K562 (cell line): Measurements from ENCODE around the gene MLKL. TPM values are rescaled to one million over a fixed set of nuclear protein-coding genes. Genes with fewer than 3 reads are reported as not detected.
A peak's percentile ranks its signal among the peaks of the same experiment; 100 is the strongest.

Source experiments
- ARID1B ChIP-seq: fragments of 450-650 bp; IDR thresholded peaks from 2 replicates; pipeline ENCODE4 v1.6.1; 2016; ENCODE audit warnings: antibody characterized with exemption, mild to moderate bottlenecking, inconsistent platforms
- BACH1 ChIP-seq: fragments of 200-800 bp; sonication (Bioruptor generic); IDR thresholded peaks from 2 replicates; pipeline ENCODE4 v1.6.1; 2016; ENCODE audit warnings: missing genetic modification characterization, missing compliant biosample characterization
- CBFA2T3 ChIP-seq: fragments of 450-650 bp; IDR thresholded peaks from 2 replicates; pipeline ENCODE4 v1.6.1; 2017
- CREB3L1 ChIP-seq: fragments of 450-650 bp; IDR thresholded peaks from 2 replicates; pipeline ENCODE4 v1.6.1; 2014; ENCODE audit warnings: low read depth, mild to moderate bottlenecking, moderate library complexity, borderline replicate concordance
- CREB5 ChIP-seq: fragments of 250-450 bp; sonication (Bioruptor Pico); IDR thresholded peaks from 2 replicates; pipeline ENCODE4 v1.5.0; 2020; ENCODE audit warnings: mild to moderate bottlenecking
- GATAD2B ChIP-seq: fragments of 450-650 bp; IDR thresholded peaks from 2 replicates; pipeline ENCODE4 v1.6.1; 2017; ENCODE audit warnings: mild to moderate bottlenecking, borderline replicate concordance
- HEY1 ChIP-seq: fragments of 250-450 bp; sonication (Bioruptor Pico); IDR thresholded peaks from 2 replicates; pipeline ENCODE4 v1.5.0; 2020; ENCODE audit warnings: mild to moderate bottlenecking, moderate library complexity, borderline replicate concordance
- MLLT1 ChIP-seq, 2 experiments: fragments of 450-650 bp; IDR thresholded peaks; 2 replicates each; pipeline ENCODE4 v1.6.1; 2016
- PCBP1 ChIP-seq: fragments of 200-400 bp; formaldehyde crosslinking; IDR thresholded peaks from 2 replicates; pipeline ENCODE4 v1.6.1; 2018; ENCODE audit warnings: mild to moderate bottlenecking, low read depth, low read length; ENCODE audit not compliant: poor library complexity, severe bottlenecking
- PML ChIP-seq: IDR thresholded peaks from 2 replicates; pipeline ENCODE4 v1.6.1; 2012; ENCODE audit warnings: low read length, inconsistent platforms
- POLR2H ChIP-seq: IDR thresholded peaks from 2 replicates; pipeline ENCODE4 v1.6.1; 2016; ENCODE audit warnings: missing genetic modification characterization, low read depth, mild to moderate bottlenecking, control low read depth, missing compliant biosample characterization, moderate library complexity
- PURB ChIP-seq: sonication (generic); formaldehyde crosslinking; IDR thresholded peaks from 2 replicates; pipeline ENCODE4 v1.9.0; 2021; ENCODE audit warnings: low read depth, mild to moderate bottlenecking, missing genetic modification reagents
- SP1 ChIP-seq: sonication (generic); formaldehyde crosslinking; IDR thresholded peaks from 2 replicates; pipeline ENCODE4 v1.8.1; 2022; ENCODE audit warnings: mild to moderate bottlenecking, missing genetic modification reagents
- ZSCAN32 ChIP-seq: fragments of 450-650 bp; formaldehyde crosslinking; IDR thresholded peaks from 2 replicates; pipeline ENCODE4 v1.4.0; 2020; ENCODE audit warnings: mild to moderate bottlenecking, moderate library complexity
- polyA plus RNA-seq, 8 experiments: library from polyadenylated mRNA; depleted of rRNA in 4 of 8; stranded (reverse) in 5 of 8; unstranded in 3 of 8; fragments of >200 nt; fragmentation: Nextera tagmentation in 2 of 8; fragmentation: Illumina TruSeq in 1 of 8; extraction: Ambion mirVana in 2 of 8; extraction: Trizol in 1 of 8; gene quantifications; 2 replicates each; pipeline versions ENCODE4 v1.2.1 to v1.2.3, GENCODE V29; 2011 to 2014; ENCODE audit warnings: inconsistent platforms in 1 of 8, missing spikeins in 1 of 8
- total RNA-seq, 7 experiments: library from RNA; depleted of rRNA in 6 of 7; stranded (reverse); fragments of >200 nt in 6 of 7; fragmentation: Illumina TruSeq in 2 of 7; extraction: Trizol in 2 of 7; gene quantifications; 2 replicates each; pipeline versions ENCODE4 v1.2.1 to v1.2.3, GENCODE V29; 2011 to 2021; ENCODE audit warnings: low replicate concordance in 1 of 7
- TF ChIP-seq, protein P1 (sequence below): fragments of 450-650 bp; IDR thresholded peaks from 2 replicates; pipeline ENCODE4 v1.6.1; 2016; ENCODE audit warnings: low read depth

The MLKL gene
- total and polyA plus RNA-seq, 9 of the 15 experiments (the other 6 are each of a cell fraction or from before 2014, with no cell fraction given), result 1.6 to 6.1 (median 4.8) TPM

DNA sequence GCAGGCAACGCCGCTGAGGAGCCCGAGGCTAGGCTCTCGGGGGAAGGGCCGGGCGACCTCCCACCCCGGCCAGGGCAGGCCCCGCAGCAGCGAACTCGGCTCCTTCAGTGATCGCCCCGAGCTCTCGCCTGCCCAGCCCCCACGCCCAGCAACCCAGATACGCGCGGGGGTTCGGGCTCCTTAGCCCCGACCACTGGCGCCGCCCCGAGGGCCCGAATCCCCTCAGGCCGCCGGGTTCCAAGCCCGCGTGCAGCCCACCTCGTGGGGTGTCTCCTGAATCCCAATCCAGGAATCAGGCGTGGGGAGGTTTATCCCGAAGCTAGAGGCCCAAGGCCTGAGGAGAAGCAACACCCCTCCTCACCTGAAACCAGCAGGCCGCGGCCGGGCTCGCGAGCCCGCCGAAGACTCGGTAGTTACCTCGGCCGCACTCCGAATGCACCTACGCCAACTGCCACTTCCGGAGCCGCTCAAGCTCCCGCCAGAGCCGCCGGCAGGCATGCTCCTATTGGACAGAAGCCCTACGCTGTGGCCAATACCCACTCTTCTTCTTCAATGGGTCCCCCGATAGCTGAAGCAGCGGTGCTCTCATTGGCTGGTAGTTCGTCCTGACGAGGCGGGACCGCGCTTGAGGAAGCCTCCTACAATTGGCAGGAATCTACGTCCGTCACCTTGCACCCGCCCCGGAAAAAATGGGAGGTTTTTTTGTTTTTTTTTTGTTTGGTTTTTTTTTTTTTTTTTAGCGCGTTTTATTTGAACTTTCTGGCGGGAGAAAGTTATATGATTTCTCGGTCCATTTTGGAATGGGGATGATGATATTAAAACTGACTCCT, 34.0 kb downstream of the MLKL start, which contains the start of gene RFWD3 (continued):
- TF ChIP-seq HEY1 (CRISPR knock-in tag), result no peak
- no peak for TF ChIP-seq GATAD2B
- no peak for TF ChIP-seq CREB5 (CRISPR knock-in tag)
- no peak for TF ChIP-seq ARID1B
- no peak for TF ChIP-seq ZSCAN32 (CRISPR knock-in tag)
- TF ChIP-seq CREB3L1, result peak; percentile 77; the same call in 1 of the 2 replicates
- TF ChIP-seq MLLT1 (IDR thresholded peaks at IDR 0.05), result peak in 1 of 2 experiments; percentile 98; a peak in 2 of 4 replicates
- TF ChIP-seq, protein P1, sequence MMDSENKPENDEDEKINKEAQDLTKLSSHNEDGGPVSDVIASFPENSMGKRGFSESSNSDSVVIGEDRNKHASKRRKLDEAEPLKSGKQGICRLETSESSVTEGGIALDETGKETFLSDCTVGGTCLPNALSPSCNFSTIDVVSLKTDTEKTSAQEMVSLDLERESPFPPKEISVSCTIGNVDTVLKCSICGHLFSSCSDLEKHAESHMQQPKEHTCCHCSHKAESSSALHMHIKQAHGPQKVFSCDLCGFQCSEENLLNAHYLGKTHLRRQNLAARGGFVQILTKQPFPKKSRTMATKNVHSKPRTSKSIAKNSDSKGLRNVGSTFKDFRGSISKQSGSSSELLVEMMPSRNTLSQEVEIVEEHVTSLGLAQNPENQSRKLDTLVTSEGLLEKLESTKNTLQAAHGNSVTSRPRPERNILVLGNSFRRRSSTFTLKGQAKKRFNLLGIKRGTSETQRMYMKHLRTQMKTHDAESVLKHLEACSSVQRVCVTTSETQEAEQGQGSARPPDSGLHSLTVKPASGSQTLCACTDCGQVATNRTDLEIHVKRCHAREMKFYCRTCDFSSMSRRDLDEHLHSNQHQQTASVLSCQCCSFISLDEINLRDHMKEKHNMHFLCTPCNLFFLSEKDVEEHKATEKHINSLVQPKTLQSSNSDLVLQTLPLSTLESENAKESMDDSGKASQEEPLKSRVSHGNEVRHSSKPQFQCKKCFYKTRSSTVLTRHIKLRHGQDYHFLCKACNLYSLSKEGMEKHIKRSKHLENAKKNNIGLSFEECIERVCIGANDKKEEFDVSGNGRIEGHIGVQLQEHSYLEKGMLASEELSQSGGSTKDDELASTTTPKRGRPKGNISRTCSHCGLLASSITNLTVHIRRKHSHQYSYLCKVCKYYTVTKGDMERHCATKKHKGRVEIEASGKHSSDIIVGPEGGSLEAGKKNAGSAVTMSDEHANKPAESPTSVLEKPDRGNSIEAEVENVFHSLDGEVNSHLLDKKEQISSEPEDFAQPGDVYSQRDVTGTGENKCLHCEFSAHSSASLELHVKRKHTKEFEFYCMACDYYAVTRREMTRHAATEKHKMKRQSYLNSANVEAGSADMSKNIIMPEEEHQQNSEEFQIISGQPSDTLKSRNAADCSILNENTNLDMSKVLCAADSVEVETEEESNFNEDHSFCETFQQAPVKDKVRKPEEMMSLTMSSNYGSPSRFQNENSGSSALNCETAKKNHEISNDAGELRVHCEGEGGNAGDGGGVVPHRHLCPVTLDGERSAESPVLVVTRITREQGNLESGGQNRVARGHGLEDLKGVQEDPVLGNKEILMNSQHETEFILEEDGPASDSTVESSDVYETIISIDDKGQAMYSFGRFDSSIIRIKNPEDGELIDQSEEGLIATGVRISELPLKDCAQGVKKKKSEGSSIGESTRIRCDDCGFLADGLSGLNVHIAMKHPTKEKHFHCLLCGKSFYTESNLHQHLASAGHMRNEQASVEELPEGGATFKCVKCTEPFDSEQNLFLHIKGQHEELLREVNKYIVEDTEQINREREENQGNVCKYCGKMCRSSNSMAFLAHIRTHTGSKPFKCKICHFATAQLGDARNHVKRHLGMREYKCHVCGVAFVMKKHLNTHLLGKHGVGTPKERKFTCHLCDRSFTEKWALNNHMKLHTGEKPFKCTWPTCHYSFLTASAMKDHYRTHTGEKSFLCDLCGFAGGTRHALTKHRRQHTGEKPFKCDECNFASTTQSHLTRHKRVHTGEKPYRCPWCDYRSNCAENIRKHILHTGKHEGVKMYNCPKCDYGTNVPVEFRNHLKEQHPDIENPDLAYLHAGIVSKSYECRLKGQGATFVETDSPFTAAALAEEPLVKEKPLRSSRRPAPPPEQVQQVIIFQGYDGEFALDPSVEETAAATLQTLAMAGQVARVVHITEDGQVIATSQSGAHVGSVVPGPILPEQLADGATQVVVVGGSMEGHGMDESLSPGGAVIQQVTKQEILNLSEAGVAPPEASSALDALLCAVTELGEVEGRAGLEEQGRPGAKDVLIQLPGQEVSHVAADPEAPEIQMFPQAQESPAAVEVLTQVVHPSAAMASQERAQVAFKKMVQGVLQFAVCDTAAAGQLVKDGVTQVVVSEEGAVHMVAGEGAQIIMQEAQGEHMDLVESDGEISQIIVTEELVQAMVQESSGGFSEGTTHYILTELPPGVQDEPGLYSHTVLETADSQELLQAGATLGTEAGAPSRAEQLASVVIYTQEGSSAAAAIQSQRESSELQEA, result no peak
- TF ChIP-seq CBFA2T3, result no peak
- TF ChIP-seq PURB, result no peak
- TF ChIP-seq BACH1 (tag), result no peak
- TF ChIP-seq POLR2H (tag), result peak; percentile 90
- peak; percentile 80 for TF ChIP-seq PCBP1
- peak; percentile 46; the same call in 1 of the 2 replicates for TF ChIP-seq SP1 (CRISPR knock-in tag)
- TF ChIP-seq PML, result peak; percentile 90
